Activated CD4-positive, alpha-beta T cell treated with anti-CD3 and anti-CD28 coated beads, Interleukin-2, amount 10 ng/mL, durations not matched to agents 7 days and 5 days (primary cell): ENCODE data around the gene LTA. TPM values are rescaled to one million over a fixed set of nuclear protein-coding genes. Genes with fewer than 3 reads are reported as not detected.

Experiments used
- CTCF ChIA-PET: fragments of 350-600 bp; sonication (Branson Sonifier 250); formaldehyde crosslinking; loops from one replicate; lab custom pipeline; 2021; ENCODE audit warnings: antibody characterized with exemption; lab: Charles Lee
- POLR2A ChIA-PET: fragments of 350-600 bp; sonication (Branson Sonifier 250); formaldehyde crosslinking; loops from one replicate; lab custom pipeline; 2021; ENCODE audit warnings: antibody characterized with exemption; lab: Charles Lee
- DNase-seq: peaks from one replicate; pipeline ENCODE4 v3.0.0-alpha.2; 2020
- H3K27ac Mint-ChIP-seq: one replicate; pipeline ENCODE4 v1.8.0; 2021; ENCODE audit warnings: mild to moderate bottlenecking, moderate library complexity, mixed read lengths
- H3K27me3 Mint-ChIP-seq: one replicate; pipeline ENCODE4 v1.8.0; 2021; ENCODE audit warnings: mixed read lengths
- H3K36me3 Mint-ChIP-seq: one replicate; pipeline ENCODE4 v1.8.0; 2021; ENCODE audit warnings: low read depth, mixed read lengths
- H3K4me1 Mint-ChIP-seq: one replicate; pipeline ENCODE4 v1.8.0; 2021; ENCODE audit warnings: mixed read lengths
- H3K4me3 Mint-ChIP-seq: one replicate; pipeline ENCODE4 v1.8.0; 2021; ENCODE audit warnings: mild to moderate bottlenecking, moderate library complexity, mixed read lengths
- H3K9me3 Mint-ChIP-seq: one replicate; pipeline ENCODE4 v1.8.0; 2021; ENCODE audit warnings: mixed read lengths
- total RNA-seq, 2 experiments: library from RNA; stranded (reverse); gene quantifications; one replicate each; pipeline ENCODE4 v1.2.3, GENCODE V29; 2021

Gene LTA
- total RNA-seq, 2 experiments from 2014 or later = 20.9 to 27.0 TPM

- DNase-seq = no peak
- Mint-ChIP-seq H3K27ac (no peak overlapping the region), H3K4me3 (no peak overlapping the region), H3K9me3 (no peaks in the 10 kb centered on the region), H3K4me1 (peaks cover 26% of the 10 kb centered on the region), H3K36me3 (peaks cover 76% of the 10 kb centered on the region), H3K27me3 (no peaks in the 10 kb centered on the region)
- ChIA-PET CTCF (no interaction called here), POLR2A (no interaction called here)
These were observed 38.6 kb upstream of the LTA start for GRCh38 chr6:31533455-31533841.

- ChIA-PET CTCF (no interaction called here), POLR2A (no interaction called here)
- peaks cover 32% of the 10 kb centered on the region for H3K4me1 Mint-ChIP-seq
- H3K27ac Mint-ChIP-seq = no peak overlapping the region
- H3K4me3 Mint-ChIP-seq = no peak overlapping the region
- H3K9me3 Mint-ChIP-seq = no peaks in the 10 kb centered on the region
- no peaks in the 10 kb centered on the region for H3K27me3 Mint-ChIP-seq
- peaks cover 82% of the 10 kb centered on the region for H3K36me3 Mint-ChIP-seq
- no peak for DNase-seq
These were observed 38.1 kb upstream of the LTA start for GRCh38 chr6:31534011-31534410.

- no peaks in the 10 kb centered on the region for H3K9me3 Mint-ChIP-seq
- H3K27me3 Mint-ChIP-seq = no peaks in the 10 kb centered on the region
- POLR2A ChIA-PET = no interaction called here
- H3K4me1 Mint-ChIP-seq = peaks cover 37% of the 10 kb centered on the region
- CTCF ChIA-PET = no interaction called here
- H3K36me3 Mint-ChIP-seq = peaks cover 86% of the 10 kb centered on the region
- no peak overlapping the region for H3K27ac Mint-ChIP-seq
- no peak for DNase-seq
- H3K4me3 Mint-ChIP-seq = no peak overlapping the region
These were observed 37.5 kb upstream of the LTA start for GRCh38 chr6:31534521-31535040.

- H3K4me1 Mint-ChIP-seq = peaks cover 44% of the 10 kb centered on the region
- H3K36me3 Mint-ChIP-seq = peaks cover 86% of the 10 kb centered on the region
- no peaks in the 10 kb centered on the region for H3K9me3 Mint-ChIP-seq
- H3K4me3 Mint-ChIP-seq = no peak overlapping the region
- POLR2A ChIA-PET = interaction anchor here (0.5 kb wide), 1 partner anchor 340 kb away, joined by 6 read pairs; no protein-coding TSS in a partner anchor
- CTCF ChIA-PET = interaction anchor here (1.0 to 1.8 kb wide), 3 partner anchors 11 to 62 kb away, joined by 3 to 4 read pairs (median 3); partner anchors contain the start of gene ATP6V1G2
- no peaks in the 10 kb centered on the region for H3K27me3 Mint-ChIP-seq
- no peak for DNase-seq
- H3K27ac Mint-ChIP-seq = no peak overlapping the region
These were observed 36.4 kb upstream of the LTA start for GRCh38 chr6:31535538-31536324.

- Mint-ChIP-seq H3K4me1 (peaks cover 53% of the 10 kb centered on the region), H3K27ac (peak overlapping the region; percentile 72), H3K9me3 (no peaks in the 10 kb centered on the region), H3K27me3 (no peaks in the 10 kb centered on the region), H3K4me3 (peak overlapping the region; percentile 98), H3K36me3 (peaks cover 68% of the 10 kb centered on the region)
- no peak for DNase-seq
- ChIA-PET CTCF (interaction anchor here (1.0 to 23.4 kb wide), 3 partner anchors 10 to 83 kb away, joined by 3 to 497 read pairs (median 5); partner anchors contain the start of genes MCCD1 and NCR3), POLR2A (no interaction called here)
These were observed 33.2 kb upstream of the LTA start for GRCh38 chr6:31538805-31539400.

GRCh38 chr6:31540640-31541039 is 31.4 kb upstream of the LTA start:
- DNase-seq = no peak
- Mint-ChIP-seq H3K4me3 (peak overlapping the region; percentile 98), H3K9me3 (no peaks in the 10 kb centered on the region), H3K36me3 (peaks cover 51% of the 10 kb centered on the region), H3K27me3 (no peaks in the 10 kb centered on the region), H3K4me1 (peaks cover 52% of the 10 kb centered on the region), H3K27ac (peak overlapping the region; percentile 99)
- ChIA-PET CTCF (interaction anchor here (0.9 to 23.4 kb wide), 6 partner anchors 10 to 112 kb away, joined by 3 to 497 read pairs (median 12); partner anchors contain the start of genes BAG6, MCCD1, MICB and NCR3), POLR2A (interaction anchor here (1.8 to 2.2 kb wide), 2 partner anchors 35 to 46 kb away, joined by 10 to 13 read pairs; partner anchors contain the start of gene TNF)

GRCh38 chr6:31541059-31541657 is 30.9 kb upstream of the LTA start:
- peaks cover 46% of the 10 kb centered on the region for H3K36me3 Mint-ChIP-seq
- H3K27ac Mint-ChIP-seq = peak overlapping the region; percentile 99
- peak overlapping the region; percentile 98 for H3K4me3 Mint-ChIP-seq
- H3K4me1 Mint-ChIP-seq = peaks cover 53% of the 10 kb centered on the region
- POLR2A ChIA-PET = interaction anchor here (0.7 to 2.2 kb wide), 5 partner anchors 34 to 635 kb away, joined by 3 to 13 read pairs (median 3); partner anchors contain the start of gene TNF
- CTCF ChIA-PET = interaction anchor here (1.0 to 23.4 kb wide), 15 partner anchors 10 to 413 kb away, joined by 3 to 497 read pairs (median 4); partner anchors contain the start of genes LTB, MCCD1, MICB and NCR3
- DNase-seq = peak; percentile 81
- H3K27me3 Mint-ChIP-seq = no peaks in the 10 kb centered on the region
- H3K9me3 Mint-ChIP-seq = no peaks in the 10 kb centered on the region

- peak; percentile 96 for DNase-seq
- Mint-ChIP-seq H3K27ac (peak within 1 kb of the TSS; percentile 99), H3K36me3 (peaks cover 40% of the 10 kb centered on the region), H3K4me1 (peaks cover 54% of the 10 kb centered on the region), H3K4me3 (peak within 1 kb of the TSS; percentile 98), H3K27me3 (no peaks in the 10 kb centered on the region), H3K9me3 (no peaks in the 10 kb centered on the region)
- POLR2A ChIA-PET = interaction anchor here (0.7 to 2.2 kb wide), 5 partner anchors 33 to 636 kb away, joined by 3 to 13 read pairs (median 3); partner anchors contain the start of gene TNF
- CTCF ChIA-PET = interaction anchor here (0.8 to 23.4 kb wide), 18 partner anchors 9 to 412 kb away, joined by 3 to 497 read pairs (median 4); partner anchors contain the start of genes LTB, MCCD1, MICB and NCR3
These were observed 30.2 kb upstream of the LTA start, which contains the start of gene DDX39B for GRCh38 chr6:31541658-31542521. Gene DDX39B (minus strand): TSS chr6:31542003. CDS start chr6:31540532, 1,471 bp downstream.

GRCh38 chr6:31543639-31544038 is 28.4 kb upstream of the LTA start:
- H3K4me3 Mint-ChIP-seq = no peak overlapping the region
- POLR2A ChIA-PET = no interaction called here
- peaks cover 27% of the 10 kb centered on the region for H3K36me3 Mint-ChIP-seq
- H3K9me3 Mint-ChIP-seq = no peaks in the 10 kb centered on the region
- no peak overlapping the region for H3K27ac Mint-ChIP-seq
- peaks cover 61% of the 10 kb centered on the region for H3K4me1 Mint-ChIP-seq
- H3K27me3 Mint-ChIP-seq = no peaks in the 10 kb centered on the region
- CTCF ChIA-PET = interaction anchor here (0.6 to 23.4 kb wide), 3 partner anchors 55 to 255 kb away, joined by 4 to 497 read pairs (median 4); partner anchors contain the start of gene NCR3
- no peak for DNase-seq

GRCh38 chr6:31544676-31545075 is 27.4 kb upstream of the LTA start:
- H3K36me3 Mint-ChIP-seq = peaks cover 22% of the 10 kb centered on the region
- DNase-seq = no peak
- H3K27me3 Mint-ChIP-seq = no peaks in the 10 kb centered on the region
- H3K9me3 Mint-ChIP-seq = no peaks in the 10 kb centered on the region
- H3K27ac Mint-ChIP-seq = no peak overlapping the region
- ChIA-PET CTCF (interaction anchor here (2.4 to 23.4 kb wide), 2 partner anchors 43 to 54 kb away, joined by 14 to 497 read pairs; partner anchors contain the start of gene NCR3), POLR2A (no interaction called here)
- no peak overlapping the region for H3K4me3 Mint-ChIP-seq
- peaks cover 59% of the 10 kb centered on the region for H3K4me1 Mint-ChIP-seq

GRCh38 chr6:31545291-31545690 is 26.8 kb upstream of the LTA start:
- Mint-ChIP-seq H3K4me1 (peaks cover 56% of the 10 kb centered on the region), H3K27me3 (no peaks in the 10 kb centered on the region), H3K27ac (no peak overlapping the region), H3K4me3 (no peak overlapping the region), H3K9me3 (no peaks in the 10 kb centered on the region), H3K36me3 (peaks cover 18% of the 10 kb centered on the region)
- DNase-seq = no peak
- CTCF ChIA-PET = interaction anchor here (1.5 to 23.4 kb wide), 4 partner anchors 36 to 64 kb away, joined by 5 to 497 read pairs (median 22); partner anchors contain the start of genes LTB and NCR3
- POLR2A ChIA-PET = no interaction called here
